ENCODE measurements around the gene DPH5.

Gene DPH5

GRCh38 chr1:100943533-100943932, 82.1 kb downstream of the DPH5 start:
- TF ChIP-seq POLR2A (IDR thresholded peaks at IDR 0.05; ENCODE audit: low read depth, low read length) (no peak), POLR2AphosphoS5 (IDR thresholded peaks at IDR 0.05; ENCODE audit: low read depth, low read length) (no peak), TAF1 (IDR thresholded peaks at IDR 0.05; ENCODE audit: borderline replicate concordance, low read depth, low read length) (no peak)
- DNase-seq (ENCODE audit: insufficient read length) = no peak
- no peak for FAIRE-seq

DNA sequence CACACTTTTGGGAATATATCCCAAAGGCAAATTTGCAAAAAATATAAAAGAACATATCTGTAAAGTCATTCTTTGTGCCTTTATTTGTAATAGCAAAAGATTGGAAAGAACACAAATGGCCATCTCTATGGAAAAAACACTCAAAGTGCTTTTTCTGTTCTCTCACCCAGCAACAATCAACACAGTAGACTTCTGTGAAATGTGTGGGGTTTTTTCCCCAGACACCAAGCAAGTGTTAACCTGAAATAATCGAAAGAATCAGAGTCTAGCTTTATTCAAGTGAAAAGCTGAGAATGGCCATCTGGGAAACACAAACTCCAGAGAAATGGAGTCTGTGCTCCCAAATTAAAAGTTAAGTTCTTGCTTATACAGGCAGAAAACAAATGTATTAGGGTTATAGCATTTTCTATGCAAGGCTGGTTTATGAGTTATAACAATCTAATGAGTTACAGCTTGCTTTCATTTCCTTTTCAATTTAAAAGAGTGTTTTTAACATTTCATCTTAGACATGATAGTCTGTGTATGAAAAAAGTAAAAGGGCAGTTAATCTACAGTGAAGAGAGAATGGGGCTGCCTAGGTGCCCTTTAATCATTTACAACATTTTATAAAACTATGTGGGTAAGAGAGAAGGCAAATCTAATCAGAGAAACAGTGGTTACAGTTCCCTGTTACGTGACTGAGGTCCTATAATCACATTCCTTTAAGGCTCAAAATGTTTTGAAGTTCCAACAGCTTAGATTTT, 83.1 kb downstream of the DPH5 start:
- DNase-seq (ENCODE audit: insufficient read length) (no peak), FAIRE-seq (no peak)
- no peak for TF ChIP-seq TAF1 (IDR thresholded peaks at IDR 0.05; ENCODE audit: borderline replicate concordance, low read depth, low read length)
- no peak for TF ChIP-seq POLR2AphosphoS5 (IDR thresholded peaks at IDR 0.05; ENCODE audit: low read depth, low read length)
- no peak for TF ChIP-seq POLR2A (IDR thresholded peaks at IDR 0.05; ENCODE audit: low read depth, low read length)

- FAIRE-seq = no peak
- TF ChIP-seq TAF1 (IDR thresholded peaks at IDR 0.05; ENCODE audit: borderline replicate concordance, low read depth, low read length) = no peak
- no peak for TF ChIP-seq POLR2AphosphoS5 (IDR thresholded peaks at IDR 0.05; ENCODE audit: low read depth, low read length)
- TF ChIP-seq POLR2A (IDR thresholded peaks at IDR 0.05; ENCODE audit: low read depth, low read length) = no peak
Measured at GRCh38 chr1:100941580-100942216, 83.9 kb downstream of the DPH5 start.

GRCh38 chr1:100941098-100941527, 84.5 kb downstream of the DPH5 start:
- no peak for TF ChIP-seq POLR2AphosphoS5 (IDR thresholded peaks at IDR 0.05; ENCODE audit: low read depth, low read length)
- TF ChIP-seq POLR2A (IDR thresholded peaks at IDR 0.05; ENCODE audit: low read depth, low read length) = no peak
- no peak for TF ChIP-seq TAF1 (IDR thresholded peaks at IDR 0.05; ENCODE audit: borderline replicate concordance, low read depth, low read length)
- DNase-seq (ENCODE audit: insufficient read length) (no peak), FAIRE-seq (peak; percentile 36)

More at GRCh38 chr1:100941580-100942216, 83.9 kb downstream of the DPH5 start:
- DNase-seq (ENCODE audit: insufficient read length) = no peak

All from GM12892 (cell line).